WTC11 (cell line): ENCODE results near the gene PARVB. TPM values are rescaled to one million over a fixed set of nuclear protein-coding genes. Genes with fewer than 3 reads are reported as not detected.

ENCODE experiments used
- ATAC-seq: fragments of 200-7000 bp; cut with Tn5 transposase; 2 replicates; pipeline ENCODE4 v1.10.0; 2021; ENCODE audit warnings: mild to moderate bottlenecking, moderate library complexity
- CTCF ChIA-PET: fragments of 300-600 bp; sonication (Branson Sonifier 250); formaldehyde crosslinking; loops from one replicate; lab custom pipeline; 2021; ENCODE audit warnings: antibody characterized with exemption; lab: Charles Lee
- POLR2A ChIA-PET: fragments of 350-600 bp; sonication (Branson Sonifier 250); formaldehyde crosslinking; loops from one replicate; lab custom pipeline; 2021; ENCODE audit warnings: antibody characterized with exemption; lab: Charles Lee
- DNase-seq: peaks from one replicate; pipeline ENCODE4 v3.0.0; 2021; ENCODE audit warnings: low spot score
- H3K27ac Mint-ChIP-seq: 2 replicates; pipeline ENCODE4 v1.8.0; 2021; ENCODE audit warnings: mixed read lengths
- H3K27me3 Mint-ChIP-seq: 2 replicates; pipeline ENCODE4 v1.8.0; 2021; ENCODE audit warnings: low read depth, mild to moderate bottlenecking, moderate library complexity, mixed read lengths
- H3K36me3 Mint-ChIP-seq: 2 replicates; pipeline ENCODE4 v1.8.0; 2021; ENCODE audit warnings: mixed read lengths
- H3K4me1 Mint-ChIP-seq: 2 replicates; pipeline ENCODE4 v1.8.0; 2022; ENCODE audit warnings: mixed read lengths
- H3K4me3 Mint-ChIP-seq: 2 replicates; pipeline ENCODE4 v1.8.0; 2021; ENCODE audit warnings: mild to moderate bottlenecking, moderate library complexity, mixed read lengths
- H3K9me3 Mint-ChIP-seq: 2 replicates; pipeline ENCODE4 v1.8.0; 2021; ENCODE audit warnings: mixed read lengths
- ARID4B ChIP-seq: sonication (generic); formaldehyde crosslinking; IDR thresholded peaks from 2 replicates; pipeline ENCODE4 v1.8.0; 2023; ENCODE audit warnings: missing genetic modification reagents, mild to moderate bottlenecking, borderline replicate concordance
- CBFB ChIP-seq: sonication (generic); formaldehyde crosslinking; IDR thresholded peaks from 2 replicates; pipeline ENCODE4 v1.8.1; 2022; ENCODE audit warnings: mild to moderate bottlenecking, low read depth, missing genetic modification reagents
- ERG ChIP-seq: fragments of 250-450 bp; sonication (Bioruptor Pico); IDR thresholded peaks from 2 replicates; pipeline ENCODE4 v1.8.0; 2021; ENCODE audit warnings: mild to moderate bottlenecking
- FOXJ3 ChIP-seq: sonication (generic); formaldehyde crosslinking; IDR thresholded peaks from 2 replicates; pipeline ENCODE4 v1.9.0; 2021; ENCODE audit warnings: missing genetic modification reagents, mild to moderate bottlenecking, borderline replicate concordance
- FOXP4 ChIP-seq: sonication (generic); formaldehyde crosslinking; IDR thresholded peaks from 2 replicates; pipeline ENCODE4 v1.8.0; 2022; ENCODE audit warnings: mild to moderate bottlenecking, missing genetic modification reagents
- GABPB1 ChIP-seq: sonication (generic); formaldehyde crosslinking; IDR thresholded peaks from 2 replicates; pipeline ENCODE4 v1.8.1; 2023; ENCODE audit warnings: mild to moderate bottlenecking, missing genetic modification reagents
- MLX ChIP-seq: sonication (generic); formaldehyde crosslinking; IDR thresholded peaks from 2 replicates; pipeline ENCODE4 v1.8.1; 2023; ENCODE audit warnings: mild to moderate bottlenecking, missing genetic modification reagents, moderate library complexity
- MYBL2 ChIP-seq: sonication (generic); formaldehyde crosslinking; IDR thresholded peaks from 2 replicates; pipeline ENCODE4 v1.8.1; 2023; ENCODE audit warnings: mild to moderate bottlenecking, moderate library complexity, missing genetic modification reagents
- NFATC4 ChIP-seq: fragments of 250-450 bp; sonication (Bioruptor Pico); IDR thresholded peaks from 2 replicates; pipeline ENCODE4 v1.9.0; 2021; ENCODE audit warnings: mild to moderate bottlenecking
- NR1H2 ChIP-seq: sonication (generic); formaldehyde crosslinking; IDR thresholded peaks from 2 replicates; pipeline ENCODE4 v1.9.0; 2021; ENCODE audit warnings: mild to moderate bottlenecking, moderate library complexity, missing genetic modification reagents
- OVOL2 ChIP-seq: fragments of 250-450 bp; sonication (Bioruptor Pico); IDR thresholded peaks from 2 replicates; pipeline ENCODE4 v1.9.0; 2021; ENCODE audit warnings: mild to moderate bottlenecking, borderline replicate concordance
- RELA ChIP-seq: sonication (generic); formaldehyde crosslinking; IDR thresholded peaks from 2 replicates; pipeline ENCODE4 v1.8.1; 2022; ENCODE audit warnings: missing genetic modification reagents, mild to moderate bottlenecking, borderline replicate concordance
- RORB ChIP-seq: fragments of 250-450 bp; sonication (Bioruptor Pico); IDR thresholded peaks from 2 replicates; pipeline ENCODE4 v1.9.0; 2021; ENCODE audit warnings: mild to moderate bottlenecking
- SMAD4 ChIP-seq: sonication (generic); formaldehyde crosslinking; IDR thresholded peaks from 2 replicates; pipeline ENCODE4 v1.8.0; 2022; ENCODE audit warnings: mild to moderate bottlenecking, missing genetic modification reagents
- USF1 ChIP-seq: sonication (generic); formaldehyde crosslinking; IDR thresholded peaks from 2 replicates; pipeline ENCODE4 v1.8.0; 2022; ENCODE audit warnings: mild to moderate bottlenecking, missing genetic modification reagents
- USF2 ChIP-seq: sonication (generic); formaldehyde crosslinking; IDR thresholded peaks from 2 replicates; pipeline ENCODE4 v1.8.1; 2023; ENCODE audit warnings: mild to moderate bottlenecking, missing genetic modification reagents, moderate library complexity
- ZNF281 ChIP-seq: sonication (generic); formaldehyde crosslinking; IDR thresholded peaks from 2 replicates; pipeline ENCODE4 v1.8.0; 2023; ENCODE audit warnings: mild to moderate bottlenecking, missing genetic modification reagents
- ZNF396 ChIP-seq: fragments of 250-450 bp; sonication (Bioruptor Pico); IDR thresholded peaks from 2 replicates; pipeline ENCODE4 v1.8.0; 2021; ENCODE audit warnings: mild to moderate bottlenecking, moderate library complexity, borderline replicate concordance
- ZSCAN18 ChIP-seq: fragments of 250-450 bp; sonication (Bioruptor Pico); IDR thresholded peaks from 2 replicates; pipeline ENCODE4 v2.1.2; 2022; ENCODE audit warnings: mild to moderate bottlenecking, moderate library complexity
- total RNA-seq: library from RNA; stranded (reverse); gene quantifications from 3 replicates; pipeline ENCODE4 v1.2.3, GENCODE V29; 2021

PARVB gene
- total RNA-seq, 1 experiment from 2014 or later = 3.3 TPM

- TF ChIP-seq FOXP4 (CRISPR knock-in tag) = no peak
- no peak for TF ChIP-seq CBFB
- no peak for TF ChIP-seq USF1 (CRISPR knock-in tag)
- TF ChIP-seq FOXJ3 (CRISPR knock-in tag) = no peak
- TF ChIP-seq ZNF281 (CRISPR knock-in tag) = no peak
- TF ChIP-seq ZSCAN18 (CRISPR knock-in tag) = no peak
- no peak for TF ChIP-seq GABPB1
Measured at GRCh38 chr22:44005524-44005923, 18.6 kb upstream of the PARVB start (continued).

- Mint-ChIP-seq H3K4me1 (no peaks in the 10 kb centered on the region; the same call in 1 of the 2 replicates), H3K36me3 (no peaks in the 10 kb centered on the region), H3K4me3 (no peak overlapping the region), H3K9me3 (no peaks in the 10 kb centered on the region), H3K27ac (no peak overlapping the region), H3K27me3 (no peaks in the 10 kb centered on the region)
- ChIA-PET POLR2A (no interaction called here), CTCF (interaction anchor here (0.9 kb wide), 1 partner anchor 74 kb away, joined by 3 read pairs; no protein-coding TSS in a partner anchor)
- TF ChIP-seq SMAD4 (CRISPR knock-in tag) (no peak), ERG (no peak), ARID4B (no peak), NR1H2 (CRISPR knock-in tag) (no peak), OVOL2 (no peak), RORB (CRISPR knock-in tag) (no peak), USF2 (CRISPR knock-in tag) (no peak), MYBL2 (no peak), ZNF396 (CRISPR knock-in tag) (no peak), RELA (CRISPR knock-in tag) (no peak), MLX (CRISPR knock-in tag) (no peak), NFATC4 (CRISPR knock-in tag) (no peak)
- no peak for ATAC-seq
- DNase-seq = no peak
Measured at GRCh38 chr22:44012162-44012561, 11.9 kb upstream of the PARVB start.
